K562 (cell line): ENCODE data around the gene ETS2. TPM values are rescaled to one million over a fixed set of nuclear protein-coding genes. Genes with fewer than 3 reads are reported as not detected.

Source experiments
- GABPB1 ChIP-seq: sonication (generic); formaldehyde crosslinking; IDR thresholded peaks from 2 replicates; pipeline ENCODE4 v1.8.0; 2022; ENCODE audit warnings: mild to moderate bottlenecking, missing genetic modification reagents
- HSF4 ChIP-seq: fragments of 250-450 bp; sonication (Bioruptor Pico); IDR thresholded peaks from 2 replicates; pipeline ENCODE4 v2.1.2; 2022; ENCODE audit warnings: mild to moderate bottlenecking, moderate library complexity, borderline replicate concordance
- OTX1 ChIP-seq: fragments of 450-650 bp; formaldehyde crosslinking; IDR thresholded peaks from 2 replicates; pipeline ENCODE4 v1.4.0; 2022; ENCODE audit warnings: mild to moderate bottlenecking
- TBL1XR1 ChIP-seq, 2 experiments: IDR thresholded peaks; 2 replicates each; pipeline ENCODE4 v1.6.1; 2012; ENCODE audit warnings: improper control_type of control experiment in 2 of 2, low read length in 2 of 2, mild to moderate bottlenecking in 1 of 2
- TEAD1 ChIP-seq, 2 experiments: fragments of 450-650 bp in 1 of 2; sonication (generic) in 1 of 2; formaldehyde crosslinking; IDR thresholded peaks; 2 replicates each; pipeline versions ENCODE4 v1.4.0 to v1.8.0; 2020 to 2022; ENCODE audit warnings: mild to moderate bottlenecking in 2 of 2, missing genetic modification reagents in 1 of 2
- TSHZ1 ChIP-seq: fragments of 250-450 bp; sonication (Bioruptor Pico); IDR thresholded peaks from 2 replicates; pipeline ENCODE4 v1.4.0; 2020; ENCODE audit warnings: mild to moderate bottlenecking, moderate library complexity
- ZHX1 ChIP-seq: fragments of 150-350 bp; conservative IDR thresholded peaks from 2 replicates; pipeline ENCODE4 v1.6.1; 2014; ENCODE audit warnings: low read length
- ZNF561 ChIP-seq: fragments of 450-650 bp; formaldehyde crosslinking; conservative IDR thresholded peaks from 2 replicates; pipeline ENCODE4 v1.4.0; 2020; ENCODE audit warnings: mild to moderate bottlenecking, moderate library complexity
- ZNF717 ChIP-seq: fragments of 250-450 bp; sonication (Bioruptor Pico); IDR thresholded peaks from 2 replicates; pipeline ENCODE4 v1.5.0; 2021
- ZNF75A ChIP-seq: fragments of 450-650 bp; formaldehyde crosslinking; IDR thresholded peaks from 2 replicates; pipeline ENCODE4 v1.4.0; 2020; ENCODE audit warnings: mild to moderate bottlenecking
- polyA plus RNA-seq, 8 experiments: library from polyadenylated mRNA; depleted of rRNA in 4 of 8; stranded (reverse) in 5 of 8; unstranded in 3 of 8; fragments of >200 nt; fragmentation: Nextera tagmentation in 2 of 8; fragmentation: Illumina TruSeq in 1 of 8; extraction: Ambion mirVana in 2 of 8; extraction: Trizol in 1 of 8; gene quantifications; 2 replicates each; pipeline versions ENCODE4 v1.2.1 to v1.2.3, GENCODE V29; 2011 to 2014; ENCODE audit warnings: inconsistent platforms in 1 of 8, missing spikeins in 1 of 8
- total RNA-seq, 7 experiments: library from RNA; depleted of rRNA in 6 of 7; stranded (reverse); fragments of >200 nt in 6 of 7; fragmentation: Illumina TruSeq in 2 of 7; extraction: Trizol in 2 of 7; gene quantifications; 2 replicates each; pipeline versions ENCODE4 v1.2.1 to v1.2.3, GENCODE V29; 2011 to 2021; ENCODE audit warnings: low replicate concordance in 1 of 7
- TF ChIP-seq, protein P1 (sequence below), 2 experiments: fragments of 450-650 bp in 1 of 2; sonication (generic) in 1 of 2; formaldehyde crosslinking; conservative IDR thresholded peaks; 2 replicates each; pipeline versions ENCODE4 v1.4.0 to v1.8.1; 2020 to 2022; ENCODE audit warnings: mild to moderate bottlenecking in 1 of 2, missing genetic modification reagents in 1 of 2

ETS2 gene
- total and polyA plus RNA-seq, 9 of the 15 experiments (the other 6 are each of a cell fraction or from before 2014, with no cell fraction given): 1.7 to 24.4 (median 12.2) TPM

- no peak for TF ChIP-seq TSHZ1
- peak in 1 of 2 experiments; percentile 77; a peak in 1 of 4 replicates for TF ChIP-seq TBL1XR1 (IDR thresholded peaks at IDR 0.05; ENCODE audit: low read length in 2 of 2)
- no peak for TF ChIP-seq ZNF561 (CRISPR knock-in tag)
- peak in 1 of 2 experiments; percentile 4; a peak in 1 of 4 replicates for TF ChIP-seq TEAD1 (CRISPR knock-in tag; IDR thresholded peaks at IDR 0.05)
- no peak for TF ChIP-seq ZHX1
- TF ChIP-seq, protein P1, sequence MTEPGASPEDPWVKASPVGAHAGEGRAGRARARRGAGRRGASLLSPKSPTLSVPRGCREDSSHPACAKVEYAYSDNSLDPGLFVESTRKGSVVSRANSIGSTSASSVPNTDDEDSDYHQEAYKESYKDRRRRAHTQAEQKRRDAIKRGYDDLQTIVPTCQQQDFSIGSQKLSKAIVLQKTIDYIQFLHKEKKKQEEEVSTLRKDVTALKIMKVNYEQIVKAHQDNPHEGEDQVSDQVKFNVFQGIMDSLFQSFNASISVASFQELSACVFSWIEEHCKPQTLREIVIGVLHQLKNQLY (CRISPR knock-in tag; conservative IDR thresholded peaks at IDR 0.05): no peak
- peak; percentile 82 for TF ChIP-seq OTX1
- peak; percentile 46; the same call in 1 of the 2 replicates for TF ChIP-seq ZNF75A (CRISPR knock-in tag)
- no peak for TF ChIP-seq ZNF717 (CRISPR knock-in tag)
- no peak for TF ChIP-seq HSF4 (CRISPR knock-in tag)
- no peak for TF ChIP-seq GABPB1 (CRISPR knock-in tag)
Observed at GRCh38 chr21:38831526-38832467, 26.1 kb downstream of the ETS2 start (continued).
